KG1 (cell line): Measurements from ENCODE around the gene MACROD1.

ENCODE experiments used
- DNase-seq: peaks from one replicate; lab custom pipeline; 2025; lab: John Stamatoyannopoulos, UW

MACROD1 gene

DNA sequence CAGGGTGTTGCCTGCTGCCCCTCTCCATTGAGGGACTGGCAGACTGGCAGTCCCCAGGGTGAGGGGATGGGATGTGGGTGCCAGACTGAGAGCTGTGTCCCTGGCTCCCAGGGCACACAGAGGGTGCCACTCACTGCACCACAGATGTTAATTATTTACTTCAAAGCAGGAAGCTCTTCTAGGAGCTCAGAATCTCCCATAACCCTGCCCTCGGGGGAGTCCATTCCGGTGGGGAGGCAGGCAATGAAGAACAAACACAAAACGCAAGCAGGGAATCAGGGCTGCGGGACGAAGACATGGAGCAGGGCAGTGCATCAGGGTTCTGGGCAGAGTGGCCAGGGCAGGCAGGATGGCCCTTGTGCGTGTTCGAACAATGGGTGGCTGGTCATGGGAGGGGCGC is 154.5 kb downstream of the MACROD1 start:
- DNase-seq: no peak

GRCh38 chr11:64010783-64011182 is 155.1 kb downstream of the MACROD1 start:
- no peak for DNase-seq

GRCh38 chr11:64009710-64010109 is 156.2 kb downstream of the MACROD1 start:
- DNase-seq: no peak

DNA sequence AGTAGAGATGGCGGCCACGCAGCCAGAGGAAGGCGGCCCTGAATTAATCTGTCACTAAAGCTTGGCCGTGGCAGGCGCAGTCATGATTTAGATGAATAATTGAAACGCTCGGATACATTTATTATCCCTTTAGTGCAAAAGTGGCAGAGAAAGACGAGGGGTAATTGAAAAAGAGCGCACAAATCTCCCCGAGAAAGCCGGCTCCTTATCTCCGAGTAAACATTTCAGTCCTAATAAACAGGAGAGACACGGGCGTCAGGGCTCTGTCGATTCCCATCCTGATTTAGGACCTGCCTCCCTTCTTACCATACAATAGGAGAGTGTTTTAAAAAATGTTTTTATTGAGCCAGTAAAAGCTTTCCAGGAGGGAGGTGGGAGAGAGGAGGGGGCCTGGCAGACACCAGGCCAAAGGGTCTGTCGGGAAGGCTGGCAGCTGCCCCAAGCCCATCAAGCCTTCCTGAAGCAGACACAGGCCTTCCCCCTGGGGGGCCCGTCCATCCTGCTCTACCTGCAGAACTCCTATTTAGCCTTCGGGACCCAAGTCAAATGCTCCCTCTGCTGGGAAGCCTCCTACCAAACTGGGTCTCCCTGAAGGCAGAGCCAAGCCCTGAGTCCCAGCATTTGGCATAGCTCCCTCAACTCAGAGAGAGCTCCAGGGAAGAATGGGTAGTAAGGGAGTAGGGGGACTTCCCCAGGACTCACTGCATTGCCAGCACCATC is 156.8 kb downstream of the MACROD1 start:
- DNase-seq: no peak

DNA sequence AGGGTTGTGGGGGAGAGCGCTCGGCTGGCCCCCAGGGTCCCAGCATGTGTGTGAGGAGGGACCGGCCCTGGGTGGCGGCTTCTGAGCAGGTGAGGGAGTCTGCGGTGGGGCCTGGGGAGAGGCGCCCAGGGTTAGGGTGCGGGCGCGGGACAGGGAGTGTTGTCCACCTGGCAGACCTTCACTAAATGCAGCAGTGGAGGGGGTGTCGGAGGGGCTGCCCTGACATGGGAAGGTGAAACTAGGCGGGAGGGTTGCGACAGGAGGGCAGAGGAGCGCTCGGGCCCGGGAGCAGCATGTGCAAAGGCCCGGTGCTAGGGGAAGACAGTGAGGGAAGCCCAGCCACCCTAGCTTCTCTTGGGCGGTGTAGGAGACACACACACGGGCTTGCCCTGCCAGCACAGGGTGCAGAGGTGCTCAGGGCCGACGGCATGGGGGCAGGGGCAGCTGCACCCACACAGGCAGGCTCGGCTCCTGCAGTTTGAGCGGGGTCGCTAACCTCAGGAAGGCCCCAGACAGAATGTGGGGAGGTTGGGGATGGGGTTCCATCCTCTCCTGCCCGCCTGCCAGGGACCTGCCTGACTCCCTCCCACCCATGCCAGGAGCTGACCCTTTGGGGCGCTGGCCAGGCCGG is 157.5 kb downstream of the MACROD1 start:
- no peak for DNase-seq

DNA sequence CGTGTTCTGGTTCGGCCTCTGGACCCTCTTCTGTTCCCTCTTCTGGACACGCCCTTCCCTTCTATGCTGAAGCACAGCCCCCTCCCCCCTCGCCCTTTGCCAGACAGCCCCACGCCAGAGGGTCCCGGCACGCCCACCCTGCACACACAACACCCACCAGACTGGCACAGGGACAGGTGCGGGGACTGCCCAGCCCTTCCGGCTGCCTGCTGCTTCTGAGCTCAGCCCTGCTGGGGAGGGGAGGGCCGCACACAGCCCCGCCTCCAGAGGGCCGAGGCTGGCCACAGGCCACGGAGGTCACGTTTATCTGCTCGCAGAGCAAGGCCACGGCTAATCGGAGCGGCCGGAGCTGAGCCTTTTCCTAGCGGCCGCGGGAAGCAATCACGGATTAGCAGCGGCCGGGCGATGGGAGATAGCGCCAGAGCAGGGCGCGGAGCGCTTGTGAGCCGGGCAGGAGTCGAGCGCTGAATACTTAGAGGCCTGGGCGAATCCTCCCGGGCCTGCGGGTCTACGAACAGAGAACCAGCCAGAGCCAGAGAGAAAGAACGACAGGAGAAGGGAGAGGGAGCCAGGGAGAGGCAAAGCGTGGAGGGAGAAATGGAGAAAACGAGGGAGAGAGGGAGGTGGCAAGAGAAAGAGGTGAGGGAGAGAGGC is 158.2 kb downstream of the MACROD1 start:
- no peak for DNase-seq

DNA sequence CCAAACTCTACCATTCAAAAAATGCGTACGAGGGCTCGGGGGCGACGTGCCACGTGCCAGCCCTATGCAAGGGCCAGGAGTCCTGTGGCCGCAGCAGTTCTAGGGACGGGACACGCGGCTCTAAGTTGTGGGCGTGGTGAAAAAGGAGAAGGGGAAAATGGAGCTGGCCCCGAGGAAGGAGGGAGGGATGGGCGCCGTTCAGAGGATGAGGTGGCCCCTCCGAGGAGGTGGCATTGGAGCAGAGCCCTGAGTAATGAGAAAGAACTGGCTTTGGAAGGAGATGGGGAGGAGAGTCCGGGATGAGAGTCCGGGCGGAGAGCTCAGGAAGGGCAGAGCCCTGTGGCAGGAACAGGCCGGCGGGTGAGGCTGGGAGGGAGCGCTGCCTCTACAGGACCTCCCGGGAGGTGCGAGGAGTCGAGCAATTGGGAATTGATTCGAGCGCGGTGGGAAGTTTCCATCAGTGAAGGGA is 158.7 kb downstream of the MACROD1 start:
- DNase-seq: no peak

DNA sequence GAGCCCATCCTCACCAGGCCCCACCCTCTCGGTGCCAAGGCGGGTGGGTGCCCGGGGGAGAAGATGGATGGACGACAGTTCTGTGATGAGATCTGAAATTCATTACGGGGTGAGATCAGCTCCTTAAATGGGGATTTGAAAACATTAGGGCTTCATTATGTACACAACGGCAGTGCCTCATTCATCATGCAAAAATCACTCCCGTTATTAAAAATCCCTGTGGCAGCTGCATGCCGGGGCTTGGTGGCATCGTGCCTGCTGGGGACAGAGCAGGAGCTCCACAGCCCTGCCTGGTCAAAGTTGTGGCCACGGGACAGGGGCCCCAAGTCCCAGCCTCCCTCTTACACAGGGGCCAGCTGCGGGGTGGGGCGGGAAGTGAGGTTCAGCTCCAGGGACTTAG is 159.5 kb downstream of the MACROD1 start:
- DNase-seq: no peak

- no peak for DNase-seq
Observed at GRCh38 chr11:64005691-64006090, 160.2 kb downstream of the MACROD1 start.

DNA sequence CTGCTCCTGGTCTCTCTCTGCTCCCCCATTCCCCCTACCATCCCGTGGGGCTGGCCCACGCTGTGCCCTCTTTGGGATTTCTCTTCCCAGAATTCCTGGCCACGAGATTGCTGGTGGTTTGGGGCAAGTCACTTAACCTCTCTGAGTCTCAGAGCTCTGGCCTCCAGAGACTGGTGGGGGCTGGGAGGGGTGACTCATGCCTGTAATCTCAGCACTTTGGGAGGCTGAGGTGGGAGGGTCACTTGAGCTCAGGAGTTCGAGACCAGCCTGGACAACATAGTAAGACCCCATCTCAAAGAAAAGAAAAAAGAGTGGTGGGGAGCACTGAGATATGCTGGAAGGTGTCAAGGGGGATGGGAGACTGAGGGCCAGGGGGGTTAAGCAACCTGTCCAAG is 161.3 kb downstream of the MACROD1 start:
- DNase-seq: no peak

DNA sequence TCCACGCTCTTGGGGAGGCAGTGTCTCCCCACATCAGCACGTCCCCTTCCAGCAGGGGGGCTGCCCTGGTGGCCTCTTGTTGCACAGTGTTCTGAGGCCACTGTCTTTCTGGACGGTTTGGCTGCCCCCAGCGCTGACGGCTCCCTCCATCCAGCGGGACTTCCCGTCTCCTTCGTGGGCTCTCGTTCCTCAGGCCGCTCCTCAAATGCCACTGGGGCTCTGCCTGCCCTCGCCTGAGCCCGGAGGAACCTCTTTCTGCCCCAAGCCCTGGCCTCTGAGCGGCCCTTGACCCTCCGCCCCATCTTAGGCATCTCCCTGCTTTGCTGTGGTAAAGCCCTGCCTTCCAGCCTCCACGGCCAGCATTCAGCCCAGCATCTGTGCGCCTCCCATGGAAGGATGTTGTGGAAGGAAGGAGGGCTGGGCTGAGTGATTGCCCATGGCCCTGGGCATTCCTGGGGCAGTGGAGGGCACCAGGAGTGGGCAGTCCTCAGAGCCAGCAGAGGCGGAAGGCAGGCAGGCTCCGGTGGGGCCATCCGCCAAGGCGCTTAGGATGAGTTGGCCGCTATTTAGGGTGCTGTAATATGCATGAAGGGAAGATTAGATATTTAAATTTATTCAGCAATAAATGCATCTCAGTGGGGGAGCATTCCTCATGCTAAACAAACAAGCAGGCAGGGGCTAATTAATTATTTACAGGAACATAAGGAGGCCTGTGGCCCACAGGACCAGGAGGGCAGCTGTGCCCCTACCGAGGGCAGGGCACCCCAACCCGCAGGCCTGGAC is 161.9 kb downstream of the MACROD1 start:
- no peak for DNase-seq

DNA sequence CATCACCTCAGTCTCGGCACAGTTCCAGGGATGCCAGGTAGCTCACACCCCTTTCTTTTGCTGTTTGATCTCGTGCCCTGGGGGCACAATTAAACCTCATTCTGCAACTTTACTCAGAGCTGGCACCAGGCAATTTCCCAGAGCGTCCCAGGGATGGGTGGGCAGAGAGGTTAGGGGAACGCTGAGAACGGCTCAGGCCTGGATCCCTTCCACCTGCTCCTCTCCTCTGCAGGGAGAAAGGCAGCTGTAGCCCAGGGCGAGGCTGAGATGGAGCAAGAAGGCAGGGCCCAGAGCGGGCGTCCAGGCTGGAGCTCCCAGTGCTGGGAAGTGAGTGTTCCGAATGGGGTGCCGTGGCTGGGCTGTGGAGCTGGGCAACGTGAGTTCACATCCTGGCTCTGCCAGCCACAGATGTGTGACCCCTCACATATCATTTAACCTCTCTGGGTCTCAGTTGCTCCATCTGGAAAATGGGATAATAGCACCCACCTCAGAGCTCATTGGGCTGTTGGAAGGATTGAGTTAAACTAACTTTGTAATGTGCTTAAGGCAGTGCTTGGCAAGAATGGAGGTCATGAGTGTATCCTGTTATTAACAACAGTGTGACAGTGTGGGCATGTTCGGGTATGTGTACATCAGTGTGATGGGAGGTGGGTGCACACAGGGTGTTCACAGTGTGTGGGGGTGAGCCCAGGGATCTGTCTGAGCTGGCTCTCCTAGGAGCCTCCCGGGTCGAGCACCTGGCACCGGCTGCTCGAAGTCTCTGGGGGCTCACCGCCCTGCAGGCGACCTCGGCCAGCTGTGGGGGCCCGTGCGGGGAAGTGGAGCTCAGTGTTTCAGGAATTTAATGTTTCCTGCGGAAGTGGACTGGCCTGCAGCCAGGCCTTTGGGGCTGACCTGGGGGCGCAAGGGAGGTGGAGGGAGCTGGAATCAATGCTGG is 164.2 kb downstream of the MACROD1 start:
- DNase-seq: peak; percentile 31

GRCh38 chr11:64000740-64001483 is 165.0 kb downstream of the MACROD1 start:
- no peak for DNase-seq

- no peak for DNase-seq
Observed at GRCh38 chr11:64000026-64000739, 165.7 kb downstream of the MACROD1 start.

- no peak for DNase-seq
Observed at GRCh38 chr11:63999349-64000025, 166.4 kb downstream of the MACROD1 start.

- no peak for DNase-seq
Observed at GRCh38 chr11:63998558-63999348, 167.2 kb downstream of the MACROD1 start.

DNA sequence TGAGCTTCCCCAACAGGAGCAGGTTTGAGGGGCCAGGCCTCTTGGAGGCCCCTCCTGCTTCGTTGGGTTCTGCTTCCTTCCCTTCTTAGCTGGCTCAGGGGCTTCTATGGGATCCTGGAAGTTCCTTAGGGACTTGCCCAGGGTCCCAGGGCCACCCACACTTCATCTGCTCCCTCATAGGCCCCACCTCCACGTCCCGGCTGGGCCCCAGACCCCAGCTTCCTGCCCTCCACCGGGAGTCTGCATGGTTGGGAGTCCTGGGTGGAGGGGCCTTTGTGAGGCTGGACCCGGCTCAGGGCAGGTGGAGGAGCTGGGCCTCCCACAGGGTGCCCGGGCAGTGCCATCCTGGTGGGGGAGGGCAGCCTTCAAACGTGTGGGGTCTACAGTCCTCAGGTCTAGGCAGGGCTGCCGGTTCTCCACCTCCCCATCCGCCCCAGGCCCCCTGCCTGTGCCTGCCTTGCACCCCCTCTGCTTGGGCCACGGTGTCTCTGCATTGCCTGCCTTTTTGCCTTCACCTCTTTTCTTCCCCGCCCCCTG is 168.0 kb downstream of the MACROD1 start:
- no peak for DNase-seq

GRCh38 chr11:63997104-63997700 is 168.7 kb downstream of the MACROD1 start:
- DNase-seq: no peak
